Neural crest cell (in vitro differentiated cells): ENCODE measurements around the gene HS6ST2. TPM values are rescaled to one million over a fixed set of nuclear protein-coding genes. Genes with fewer than 3 reads are reported as not detected.

Experiments
- DNase-seq: peaks from one replicate; pipeline ENCODE4 v3.0.0; 2021; ENCODE audit warnings: low read depth, mixed read lengths, low spot score
- H3K27ac Mint-ChIP-seq: one replicate; pipeline ENCODE4 v1.8.0; 2021; ENCODE audit warnings: mild to moderate bottlenecking, mixed read lengths; ENCODE audit not compliant: unreplicated experiment
- H3K27me3 Mint-ChIP-seq: 2 replicates; pipeline ENCODE4 v1.8.0; 2021; ENCODE audit warnings: low read depth, mild to moderate bottlenecking, mixed read lengths
- H3K36me3 Mint-ChIP-seq: 2 replicates; pipeline ENCODE4 v1.8.0; 2021; ENCODE audit warnings: low read depth, mild to moderate bottlenecking, mixed read lengths
- H3K4me1 Mint-ChIP-seq: 2 replicates; pipeline ENCODE4 v1.8.0; 2021; ENCODE audit warnings: mixed read lengths
- H3K4me3 Mint-ChIP-seq: one replicate; pipeline ENCODE4 v1.8.0; 2021; ENCODE audit warnings: mild to moderate bottlenecking, mixed read lengths
- H3K9me3 Mint-ChIP-seq: 2 replicates; pipeline ENCODE4 v1.8.0; 2021; ENCODE audit warnings: mixed read lengths
- CTCF ChIP-seq: fragments of 200-600 bp; sonication (generic); conservative IDR thresholded peaks from 2 replicates; pipeline ENCODE4 v1.5.0; 2021; ENCODE audit warnings: antibody characterized with exemption, mild to moderate bottlenecking
- total RNA-seq: library from RNA; stranded (reverse); gene quantifications from 2 replicates; pipeline ENCODE4 v1.2.1, GENCODE V29; 2021

Gene HS6ST2
- total RNA-seq, 1 donor from 2014 or later = 13.9 TPM

DNA sequence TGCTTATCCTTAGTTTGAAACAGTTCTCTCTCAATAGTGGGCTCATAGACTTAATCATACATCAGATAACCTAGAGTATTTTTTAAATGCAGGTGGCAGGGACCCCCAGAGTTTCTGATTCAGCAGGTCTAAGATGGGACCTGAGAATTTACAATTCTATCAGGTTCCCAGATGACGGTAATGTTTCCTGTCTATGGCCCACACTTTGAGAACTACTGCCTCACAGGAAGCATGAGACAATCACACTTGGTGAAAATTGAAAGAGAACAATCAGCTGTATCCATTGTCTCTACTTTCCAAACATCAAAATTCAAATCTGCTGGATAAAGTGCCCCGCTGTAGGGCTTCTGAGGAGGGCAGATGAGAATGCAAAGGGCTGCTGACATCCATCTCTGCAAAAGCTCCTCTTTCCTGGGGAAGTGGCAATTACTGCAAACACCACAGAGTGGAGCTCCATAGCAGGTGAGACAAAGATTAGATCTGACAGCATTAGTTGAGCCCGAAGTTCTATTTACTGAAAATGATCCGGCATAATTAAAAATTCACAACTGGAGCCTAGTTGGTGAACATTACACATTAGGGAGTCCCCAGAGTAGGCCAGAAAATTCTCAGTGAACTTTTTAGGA, 281.8 kb downstream of the HS6ST2 start:
- H3K27ac Mint-ChIP-seq = no peak overlapping the region
- no peaks in the 10 kb centered on the region for H3K9me3 Mint-ChIP-seq
- TF ChIP-seq CTCF = peak; percentile 35
- H3K4me1 Mint-ChIP-seq = peaks cover 4% of the 10 kb centered on the region
- H3K36me3 Mint-ChIP-seq = no peaks in the 10 kb centered on the region
- DNase-seq = no peak
- no peak overlapping the region for H3K4me3 Mint-ChIP-seq
- H3K27me3 Mint-ChIP-seq = no peaks in the 10 kb centered on the region

DNA sequence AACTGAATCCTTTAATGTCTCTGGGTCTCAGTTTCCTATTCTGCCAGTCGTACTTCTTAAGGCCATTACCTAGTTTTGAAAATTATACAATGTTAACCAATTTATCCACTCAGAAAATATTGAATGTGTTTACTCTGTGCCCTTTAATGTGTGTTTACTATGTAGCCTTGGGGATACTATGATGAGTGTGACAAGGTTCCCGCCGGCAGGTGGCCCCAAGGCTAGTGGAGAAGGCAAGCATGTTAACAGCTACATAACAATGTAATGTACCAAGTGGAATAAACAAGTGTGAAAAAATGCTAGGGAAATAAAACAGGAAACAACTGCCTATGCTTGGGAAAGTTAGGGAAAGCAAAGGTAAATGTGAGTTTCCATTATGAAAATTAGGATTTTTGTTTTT, 282.3 kb downstream of the HS6ST2 start:
- Mint-ChIP-seq H3K9me3 (no peaks in the 10 kb centered on the region), H3K4me1 (peaks cover 4% of the 10 kb centered on the region), H3K27ac (no peak overlapping the region), H3K27me3 (no peaks in the 10 kb centered on the region), H3K4me3 (no peak overlapping the region), H3K36me3 (no peaks in the 10 kb centered on the region)
- DNase-seq = no peak
- peak; percentile 14 for TF ChIP-seq CTCF

DNA sequence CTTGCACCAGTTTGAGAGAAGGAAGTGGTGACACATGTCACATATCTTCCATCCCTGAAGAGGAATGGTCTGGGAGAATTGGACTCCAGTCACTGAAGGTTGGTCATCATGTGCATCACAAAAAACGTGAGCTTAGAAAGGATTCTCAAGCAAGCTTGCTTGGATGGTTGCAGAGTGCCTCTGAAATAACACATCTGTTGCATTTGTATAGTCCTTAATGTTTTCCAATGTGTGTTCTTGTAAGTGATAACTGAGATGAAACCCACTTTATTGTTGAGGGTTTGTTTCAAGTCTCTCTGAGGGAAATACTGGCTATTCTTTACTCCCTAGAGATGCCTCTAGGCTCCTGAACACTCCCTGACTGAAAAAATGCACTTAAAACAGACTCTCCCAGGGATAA, 285.1 kb downstream of the HS6ST2 start:
- peaks cover 4% of the 10 kb centered on the region for H3K4me1 Mint-ChIP-seq
- H3K36me3 Mint-ChIP-seq = no peaks in the 10 kb centered on the region
- no peaks in the 10 kb centered on the region for H3K27me3 Mint-ChIP-seq
- no peak for TF ChIP-seq CTCF
- no peaks in the 10 kb centered on the region for H3K9me3 Mint-ChIP-seq
- no peak overlapping the region for H3K4me3 Mint-ChIP-seq
- H3K27ac Mint-ChIP-seq = no peak overlapping the region
- no peak for DNase-seq

- no peak overlapping the region for H3K27ac Mint-ChIP-seq
- no peak for TF ChIP-seq CTCF
- no peaks in the 10 kb centered on the region for H3K36me3 Mint-ChIP-seq
- no peaks in the 10 kb centered on the region for H3K9me3 Mint-ChIP-seq
- no peaks in the 10 kb centered on the region for H3K27me3 Mint-ChIP-seq
- no peak overlapping the region for H3K4me3 Mint-ChIP-seq
- DNase-seq = no peak
- no peaks in the 10 kb centered on the region for H3K4me1 Mint-ChIP-seq
These were observed 287.2 kb downstream of the HS6ST2 start for GRCh38 chrX:132671229-132671641.

DNA sequence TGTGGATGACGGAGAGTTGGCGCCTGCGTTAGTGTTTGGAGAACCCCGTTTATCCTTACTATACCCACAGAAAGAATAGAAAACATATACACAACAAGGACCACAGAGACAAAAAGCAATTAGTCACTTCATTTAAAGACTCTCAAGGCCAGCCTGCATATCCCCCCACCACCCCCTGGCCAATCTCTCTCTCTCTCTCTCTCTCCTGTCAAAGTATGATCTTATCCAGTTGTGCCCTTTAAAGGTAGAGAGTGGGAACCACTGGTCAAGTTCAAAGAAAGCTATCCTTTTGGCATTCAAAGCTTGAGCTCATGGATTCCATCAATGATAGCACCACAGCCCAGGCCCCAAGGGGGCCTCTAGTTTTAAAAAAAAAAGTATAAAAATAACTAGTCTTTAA, 289.3 kb downstream of the HS6ST2 start:
- H3K27me3 Mint-ChIP-seq = no peaks in the 10 kb centered on the region
- H3K9me3 Mint-ChIP-seq = no peaks in the 10 kb centered on the region
- H3K4me1 Mint-ChIP-seq = no peaks in the 10 kb centered on the region
- H3K4me3 Mint-ChIP-seq = no peak overlapping the region
- TF ChIP-seq CTCF = no peak
- no peak overlapping the region for H3K27ac Mint-ChIP-seq
- H3K36me3 Mint-ChIP-seq = no peaks in the 10 kb centered on the region
- no peak for DNase-seq
